NAMALWA (cell line): ENCODE results near the gene STX16.
"Not testable (repeated sequence)": the region's sequence is repeated elsewhere in the genome, so short reads cannot be mapped to it uniquely, and the experiment has no call there.

ENCODE experiments used
- DNase-seq: peaks from one replicate; pipeline ENCODE4 v3.0.0-alpha.2; 2015; ENCODE audit warnings: low spot score

The STX16 gene

GRCh38 chr20:58722877-58723627 is 72.0 kb downstream of the STX16 start:
- DNase-seq: no peak

- no peak for DNase-seq
Observed at GRCh38 chr20:58723628-58723984, 72.5 kb downstream of the STX16 start.

- DNase-seq: not testable (repeated sequence)
Observed at GRCh38 chr20:58726156-58726555, 75.1 kb downstream of the STX16 start.
